ENCODE results near the gene TRAP1.
"Not testable (repeated sequence)": the region's sequence is repeated elsewhere in the genome, so short reads cannot be mapped to it uniquely, and the experiment has no call there.

Gene TRAP1

GRCh38 chr16:3611146-3611975, 106.0 kb downstream of the TRAP1 start, which contains the start of gene SLX4:
Gene SLX4 (minus strand): TSS chr16:3611606. CDS start chr16:3608964, 2,642 bp downstream.
- DNase-seq (ENCODE audit: low read depth in 2 of 2) = peak; percentile 79 to 81

- DNase-seq (ENCODE audit: low read depth in 2 of 2) = no peak
Measured at GRCh38 chr16:3610698-3611145, 106.6 kb downstream of the TRAP1 start.

GRCh38 chr16:3609895-3610697, 107.2 kb downstream of the TRAP1 start:
- DNase-seq (ENCODE audit: low read depth in 2 of 2) = no peak

- DNase-seq (ENCODE audit: low read depth in 2 of 2) = not testable (repeated sequence)
Measured at GRCh38 chr16:3608976-3609375, 108.3 kb downstream of the TRAP1 start.

- no peak for DNase-seq (ENCODE audit: low read depth in 2 of 2)
Measured at GRCh38 chr16:3608069-3608468, 109.3 kb downstream of the TRAP1 start.

Measured in stimulated activated CD8-positive, alpha-beta memory T cell treated with anti-CD3 and anti-CD28 coated beads, Interleukin-7, amount 100 ng/mL, for 1 hour (primary cell).